Muscle of leg (tissue), 11 donors: ENCODE data around the gene CFAP251. TPM values are rescaled to one million over a fixed set of nuclear protein-coding genes. Genes with fewer than 3 reads are reported as not detected.
A peak's percentile ranks its signal among the peaks of the same experiment; 100 is the strongest.

Experiments
- DNase-seq: peaks from one replicate; pipeline ENCODE4 v3.0.0; 2013
- H3K27ac ChIP-seq: one replicate; pipeline ENCODE4 v1.5.1; 2013; ENCODE audit warnings: mild to moderate bottlenecking, low read length, control low read depth
- H3K27me3 ChIP-seq: one replicate; pipeline ENCODE4 v1.6.1; 2013; ENCODE audit warnings: low read length; ENCODE audit not compliant: control insufficient read depth, insufficient read depth
- H3K36me3 ChIP-seq: one replicate; pipeline ENCODE4 v1.6.1; 2013; ENCODE audit warnings: low read length; ENCODE audit not compliant: control insufficient read depth, insufficient read depth
- H3K4me1 ChIP-seq: one replicate; pipeline ENCODE4 v1.6.1; 2013; ENCODE audit warnings: low read length; ENCODE audit not compliant: control insufficient read depth, insufficient read depth
- H3K4me3 ChIP-seq: one replicate; pipeline ENCODE4 v1.5.1; 2013; ENCODE audit warnings: low read length, control low read depth
- H3K9me3 ChIP-seq: replicated peaks from 2 replicates; pipeline ENCODE4 v1.6.1; 2013; ENCODE audit warnings: low read depth, low read length; ENCODE audit not compliant: control insufficient read depth
- WGBS: methylation state at CpG from one replicate; pipeline ENCODE4 v1.1.5; 2013; ENCODE audit warnings: missing lambda C conversion rate; ENCODE audit not compliant: insufficient coverage; 5-methylcytosine and 5-hydroxymethylcytosine counted together
- polyA plus RNA-seq, 8 donors: library from polyadenylated mRNA; unstranded; fragments of 120-200 nt; gene quantifications; one replicate each; pipeline versions ENCODE4 v1.2.1 to v1.2.3, GENCODE V29; 2013; ENCODE audit warnings: inconsistent platforms in 1 of 8, low replicate concordance in 1 of 8; ENCODE audit not compliant: insufficient read length in 8 of 8, insufficient read depth in 1 of 8
- total RNA-seq: library from RNA; stranded (reverse); fragments of 120-200 nt; gene quantifications from one replicate; pipeline ENCODE4 v1.2.4, GENCODE V29; 2013

CFAP251 gene
- total and polyA plus RNA-seq, 9 donors, result 0.74 to 2.1 (median 1.2) TPM

GRCh38 chr12:122018457-122018856 is 100.1 kb downstream of the CFAP251 start:
- Histone ChIP-seq H3K4me1 (peaks cover 12% of the 10 kb centered on the region), H3K9me3 (peaks cover 9% of the 10 kb centered on the region), H3K36me3 (no peaks in the 10 kb centered on the region), H3K4me3 (no peak overlapping the region), H3K27ac (no peak overlapping the region), H3K27me3 (peaks cover 9% of the 10 kb centered on the region)
- no peak for DNase-seq

GRCh38 chr12:122018937-122019336 is 100.5 kb downstream of the CFAP251 start:
- DNase-seq, result no peak
- Histone ChIP-seq H3K27ac (no peak overlapping the region), H3K27me3 (peaks cover 9% of the 10 kb centered on the region), H3K9me3 (peaks cover 9% of the 10 kb centered on the region), H3K4me1 (peaks cover 17% of the 10 kb centered on the region), H3K4me3 (no peak overlapping the region), H3K36me3 (no peaks in the 10 kb centered on the region)
- WGBS, result 88% methylated on average over 1 of the region's 4 CpGs

- H3K27me3 ChIP-seq, result peaks cover 9% of the 10 kb centered on the region
- H3K4me3 ChIP-seq, result peak overlapping the region; percentile 49
- DNase-seq, result no peak
- H3K36me3 ChIP-seq, result no peaks in the 10 kb centered on the region
- H3K27ac ChIP-seq, result peak overlapping the region; percentile 51
- WGBS, result 34% methylated on average over 16 of the region's 16 CpGs
- peaks cover 9% of the 10 kb centered on the region for H3K9me3 ChIP-seq
- H3K4me1 ChIP-seq, result peaks cover 29% of the 10 kb centered on the region
Observed at GRCh38 chr12:122020795-122021192, 102.4 kb downstream of the CFAP251 start.

- peak; percentile 43 for DNase-seq
- peak overlapping the region; percentile 51 for H3K27ac ChIP-seq
- H3K4me3 ChIP-seq, result peak overlapping the region; percentile 49
- H3K27me3 ChIP-seq, result peaks cover 9% of the 10 kb centered on the region
- peaks cover 9% of the 10 kb centered on the region for H3K9me3 ChIP-seq
- peaks cover 29% of the 10 kb centered on the region for H3K4me1 ChIP-seq
- under 1% methylated on average over 56 of the region's 57 CpGs for WGBS
- no peaks in the 10 kb centered on the region for H3K36me3 ChIP-seq
Observed at GRCh38 chr12:122021193-122021821, 102.9 kb downstream of the CFAP251 start.

GRCh38 chr12:122021822-122022392 is 103.5 kb downstream of the CFAP251 start, which contains the start of gene BCL7A:
Gene BCL7A (plus strand): TSS chr12:122021884. CDS start chr12:122022092, 208 bp downstream.
- Histone ChIP-seq H3K27ac (peak within 1 kb of the TSS; percentile 97), H3K36me3 (no peaks in the 10 kb centered on the region), H3K4me1 (peaks cover 29% of the 10 kb centered on the region), H3K4me3 (peak within 1 kb of the TSS; percentile 71), H3K27me3 (peaks cover 9% of the 10 kb centered on the region), H3K9me3 (peaks cover 9% of the 10 kb centered on the region)
- under 1% methylated on average over 83 of the region's 83 CpGs for WGBS
- DNase-seq, result peak; percentile 91

- peak; percentile 53 for DNase-seq
Observed at GRCh38 chr12:122022393-122023338, 104.3 kb downstream of the CFAP251 start.

GRCh38 chr12:122023339-122024131 is 105.1 kb downstream of the CFAP251 start:
- WGBS, result 3% methylated on average over 40 of the region's 43 CpGs
- peaks cover 37% of the 10 kb centered on the region for H3K4me1 ChIP-seq
- peak; percentile 93 for DNase-seq
- H3K27ac ChIP-seq, result peak overlapping the region; percentile 97
- H3K9me3 ChIP-seq, result peaks cover 4% of the 10 kb centered on the region
- peak overlapping the region; percentile 71 for H3K4me3 ChIP-seq
- peaks cover 9% of the 10 kb centered on the region for H3K27me3 ChIP-seq
- no peaks in the 10 kb centered on the region for H3K36me3 ChIP-seq

More at GRCh38 chr12:122022393-122023338, 104.3 kb downstream of the CFAP251 start:
- Histone ChIP-seq H3K36me3 (no peaks in the 10 kb centered on the region), H3K4me1 (peaks cover 29% of the 10 kb centered on the region), H3K4me3 (peak overlapping the region; percentile 71), H3K27ac (peak overlapping the region; percentile 97), H3K27me3 (peaks cover 9% of the 10 kb centered on the region), H3K9me3 (peaks cover 9% of the 10 kb centered on the region)
- WGBS, result under 1% methylated on average over 98 of the region's 124 CpGs

- peak overlapping the region; percentile 71 for H3K4me3 ChIP-seq
- H3K9me3 ChIP-seq, result no peaks in the 10 kb centered on the region
- peak overlapping the region; percentile 97 for H3K27ac ChIP-seq
- H3K27me3 ChIP-seq, result peaks cover 9% of the 10 kb centered on the region
- peaks cover 40% of the 10 kb centered on the region for H3K4me1 ChIP-seq
- no peaks in the 10 kb centered on the region for H3K36me3 ChIP-seq
- 53% methylated on average over 10 of the region's 16 CpGs for WGBS
- no peak for DNase-seq
Observed at GRCh38 chr12:122024132-122024785, 105.9 kb downstream of the CFAP251 start.

- H3K27ac ChIP-seq, result no peak overlapping the region
- H3K27me3 ChIP-seq, result no peaks in the 10 kb centered on the region
- 86% methylated on average over 5 of the region's 7 CpGs for WGBS
- DNase-seq, result no peak
- H3K4me1 ChIP-seq, result peaks cover 32% of the 10 kb centered on the region
- no peak overlapping the region for H3K4me3 ChIP-seq
- H3K9me3 ChIP-seq, result no peaks in the 10 kb centered on the region
- no peaks in the 10 kb centered on the region for H3K36me3 ChIP-seq
Observed at GRCh38 chr12:122026706-122027333, 108.4 kb downstream of the CFAP251 start.
